GM19372 (cell line): ENCODE results near the gene COL6A1.

Experiments
- ATAC-seq: cut with Tn5 transposase; IDR thresholded peaks from one replicate; pipeline ENCODE4 v1.9.1; 2021; ENCODE audit warnings: mild to moderate bottlenecking, low read depth, moderate library complexity; ENCODE audit not compliant: unreplicated experiment

COL6A1 gene

GRCh38 chr21:45979651-45980050 lies 1.9 kb upstream of the COL6A1 start:
- ATAC-seq: no peak

GRCh38 chr21:45980271-45980670 lies 1.3 kb upstream of the COL6A1 start:
- ATAC-seq: no peak

GRCh38 chr21:45980697-45981096 lies 873 bp upstream of the COL6A1 start:
- ATAC-seq: no peak

- ATAC-seq: no peak
These were observed 655 bp downstream of the COL6A1 start for GRCh38 chr21:45982092-45982757.

- ATAC-seq: no peak
These were observed 1.4 kb downstream of the COL6A1 start for GRCh38 chr21:45982758-45983648.

GRCh38 chr21:45983649-45983965 lies 2.0 kb downstream of the COL6A1 start:
- ATAC-seq: no peak

- no peak for ATAC-seq
These were observed 2.5 kb downstream of the COL6A1 start for GRCh38 chr21:45983981-45984551.

GRCh38 chr21:45984584-45985095 lies 3.1 kb downstream of the COL6A1 start:
- ATAC-seq: no peak

GRCh38 chr21:45985471-45986315 lies 4.1 kb downstream of the COL6A1 start:
- no peak for ATAC-seq

- no peak for ATAC-seq
These were observed 4.9 kb downstream of the COL6A1 start for GRCh38 chr21:45986316-45987051.

GRCh38 chr21:45987121-45987711 lies 5.6 kb downstream of the COL6A1 start:
- no peak for ATAC-seq

- no peak for ATAC-seq
These were observed 7.1 kb downstream of the COL6A1 start for GRCh38 chr21:45988366-45989347.

GRCh38 chr21:45989355-45990048 lies 7.9 kb downstream of the COL6A1 start:
- ATAC-seq: no peak

- ATAC-seq: no peak
These were observed 8.6 kb downstream of the COL6A1 start for GRCh38 chr21:45990049-45990711.

GRCh38 chr21:45990741-45991605 lies 9.4 kb downstream of the COL6A1 start:
- ATAC-seq: no peak

GRCh38 chr21:45991606-45992300 lies 10.2 kb downstream of the COL6A1 start:
- ATAC-seq: no peak
